ENCODE measurements around the gene ENDOU. TPM values are rescaled to one million over a fixed set of nuclear protein-coding genes. Genes with fewer than 3 reads are reported as not detected.

Gene ENDOU
- polyA plus RNA-seq, 3 donors: 0.17 to 0.40 TPM; not detected in 1

- H3K9me3 ChIP-seq (replicated peaks in 1 of 2; ENCODE audit: control insufficient read depth in 1 of 2, insufficient read depth in 1 of 2, low read length in 2 of 2): no peaks in the 10 kb centered on the region
- H3K27me3 ChIP-seq (ENCODE audit: control insufficient read depth in 2 of 2, insufficient read depth in 2 of 2, low read length in 2 of 2): no peaks in the 10 kb centered on the region
- H3K27ac Mint-ChIP-seq: peak overlapping the region in 1 of 7 donors; percentile 18
- H4K20me1 ChIP-seq (ENCODE audit: insufficient read depth, low read length): no peaks in the 10 kb centered on the region
- no peaks in the 10 kb centered on the region for H3K9me3 Mint-ChIP-seq
- 89% methylated on average over 10 of the region's 12 CpGs for WGBS (ENCODE audit: insufficient coverage)
- intact Hi-C loops (cut with micrococcal nuclease): no loop called here
- H3K36me3 Mint-ChIP-seq: peaks cover 0 to 2% of the 10 kb centered on the region in 2 donors
- no peak overlapping the region for H3K27ac ChIP-seq (ENCODE audit: low read depth in 1 of 2, low read length in 2 of 2)
- H3K79me2 ChIP-seq (ENCODE audit: insufficient read depth, low read length): no peaks in the 10 kb centered on the region
- no peak overlapping the region for H3K4me3 Mint-ChIP-seq
- no peak overlapping the region for H3K4me2 ChIP-seq (replicated peaks; ENCODE audit: extremely low read depth, low read length, poor library complexity, severe bottlenecking)
- H3K4me3 ChIP-seq (replicated peaks in 1 of 3; ENCODE audit: low read depth in 2 of 3, low read length in 3 of 3): no peak overlapping the region
- H3K9ac ChIP-seq (ENCODE audit: insufficient read depth, low read length, poor library complexity, severe bottlenecking): no peak overlapping the region
- H3K4me1 ChIP-seq (ENCODE audit: control insufficient read depth in 1 of 2, insufficient read depth in 2 of 2, low read length in 2 of 2): peaks cover 22 to 33% of the 10 kb centered on the region in 2 donors
- peaks cover 37% of the 10 kb centered on the region for H3K4me1 Mint-ChIP-seq
- TF ChIP-seq CTCF (IDR thresholded peaks at IDR 0.05): no peak
- DNase-seq: no peak
- H3K36me3 ChIP-seq (replicated peaks in 1 of 2; ENCODE audit: control insufficient read depth in 1 of 2, insufficient read depth in 2 of 2, low read length in 2 of 2): no peaks in the 10 kb centered on the region
- peaks cover 3 to 11% (median 5%) of the 10 kb centered on the region in 3 donors for H3K27me3 Mint-ChIP-seq (ENCODE audit: low read depth in 3 of 3)
- H2AFZ ChIP-seq (ENCODE audit: insufficient read depth, low read depth, low read length, poor library complexity, severe bottlenecking): no peak overlapping the region
Measured at GRCh38 chr12:47734725-47735480, 9.6 kb upstream of the ENDOU start.

- H3K27ac Mint-ChIP-seq: peak overlapping the region in 2 of 7 donors; percentile 6 to 18
- 97% methylated on average over 3 of the region's 4 CpGs for WGBS (ENCODE audit: insufficient coverage)
- H4K20me1 ChIP-seq (ENCODE audit: insufficient read depth, low read length): no peaks in the 10 kb centered on the region
Measured at GRCh38 chr12:47733142-47733541, 7.9 kb upstream of the ENDOU start.

More at GRCh38 chr12:47733142-47733541, 7.9 kb upstream of the ENDOU start:
- no peak for DNase-seq
- Mint-ChIP-seq H3K36me3 (peaks cover 2 to 9% of the 10 kb centered on the region in 2 donors), H3K4me1 (peaks cover 30% of the 10 kb centered on the region), H3K9me3 (no peaks in the 10 kb centered on the region), H3K27me3 (ENCODE audit: low read depth in 3 of 3) (peaks cover 1 to 5% (median 5%) of the 10 kb centered on the region in 3 donors), H3K4me3 (no peak overlapping the region)
- H3K79me2 ChIP-seq (ENCODE audit: insufficient read depth, low read length): no peaks in the 10 kb centered on the region
- H3K27me3 ChIP-seq (ENCODE audit: control insufficient read depth in 2 of 2, insufficient read depth in 2 of 2, low read length in 2 of 2): no peaks in the 10 kb centered on the region
- intact Hi-C loops (cut with micrococcal nuclease): no loop called here
- TF ChIP-seq CTCF (IDR thresholded peaks at IDR 0.05): no peak
- H2AFZ ChIP-seq (ENCODE audit: insufficient read depth, low read depth, low read length, poor library complexity, severe bottlenecking): no peak overlapping the region
- H3K36me3 ChIP-seq (replicated peaks in 1 of 2; ENCODE audit: control insufficient read depth in 1 of 2, insufficient read depth in 2 of 2, low read length in 2 of 2): peaks cover 0 to 7% of the 10 kb centered on the region in 2 donors
- no peak overlapping the region for H3K4me2 ChIP-seq (replicated peaks; ENCODE audit: extremely low read depth, low read length, poor library complexity, severe bottlenecking)
- H3K4me3 ChIP-seq (replicated peaks in 1 of 3; ENCODE audit: low read depth in 2 of 3, low read length in 3 of 3): no peak overlapping the region
- no peaks in the 10 kb centered on the region for H3K9me3 ChIP-seq (replicated peaks in 1 of 2; ENCODE audit: control insufficient read depth in 1 of 2, insufficient read depth in 1 of 2, low read length in 2 of 2)
- H3K27ac ChIP-seq (ENCODE audit: low read depth in 1 of 2, low read length in 2 of 2): no peak overlapping the region
- peaks cover 22 to 29% of the 10 kb centered on the region in 2 donors for H3K4me1 ChIP-seq (ENCODE audit: control insufficient read depth in 1 of 2, insufficient read depth in 2 of 2, low read length in 2 of 2)
- H3K9ac ChIP-seq (ENCODE audit: insufficient read depth, low read length, poor library complexity, severe bottlenecking): no peak overlapping the region
